ENCODE data around the gene MRPL32. TPM values are rescaled to one million over a fixed set of nuclear protein-coding genes. Genes with fewer than 3 reads are reported as not detected.

The MRPL32 gene
- total and polyA plus RNA-seq, 2 of the 13 experiments (the other 11 are each of a cell fraction or from before 2014, with no cell fraction given), result 39.0 to 81.2 TPM

GRCh38 chr7:42911454-42912447 is 20.4 kb upstream of the MRPL32 start, which contains the start of gene C7orf25 (continued):
- TF ChIP-seq FOXK1 (CRISPR knock-in tag; IDR thresholded peaks at IDR 0.05; ENCODE audit: borderline replicate concordance, low read depth), result peak; percentile 57; the same call in 1 of the 2 replicates
- no peak for TF ChIP-seq MBD4 (IDR thresholded peaks at IDR 0.05; ENCODE audit: borderline replicate concordance, low read length)
- TF ChIP-seq ZNF790 (CRISPR knock-in tag; IDR thresholded peaks at IDR 0.05; ENCODE audit: borderline replicate concordance), result peak; percentile 71; the same call in 1 of the 2 replicates
- TF ChIP-seq ZBTB2 (CRISPR knock-in tag; IDR thresholded peaks at IDR 0.05; ENCODE audit: low read depth), result peak; percentile 98
- TF ChIP-seq REXO4 (CRISPR knock-in tag; IDR thresholded peaks at IDR 0.05; ENCODE audit: borderline replicate concordance), result peak; percentile 61; the same call in 1 of the 2 replicates
- TF ChIP-seq ZNF180 (CRISPR knock-in tag; IDR thresholded peaks at IDR 0.05; ENCODE audit: borderline replicate concordance, low read depth), result no peak
- no peak for TF ChIP-seq ATF1 (CRISPR knock-in tag; IDR thresholded peaks at IDR 0.05)
- 0 out of 2 replicates have a peak, but pooled peaks have one; percentile 18 for TF ChIP-seq ZNF292 (CRISPR knock-in tag; IDR thresholded peaks at IDR 0.05; ENCODE audit: borderline replicate concordance, low read depth)
- peak; percentile 29; the same call in 1 of the 2 replicates for TF ChIP-seq EEA1 (CRISPR knock-in tag; IDR thresholded peaks at IDR 0.05; ENCODE audit: borderline replicate concordance)
- no peak for TF ChIP-seq ZNF660 (CRISPR knock-in tag; IDR thresholded peaks at IDR 0.05; ENCODE audit: borderline replicate concordance, low read depth)
- TF ChIP-seq PCBP1 (IDR thresholded peaks at IDR 0.05; ENCODE audit: borderline replicate concordance, low read depth, low read length), result no peak
- peak; percentile 77; the same call in 1 of the 2 replicates for TF ChIP-seq ZNF235 (CRISPR knock-in tag; IDR thresholded peaks at IDR 0.05; ENCODE audit: borderline replicate concordance)
- no peak; the same call in none of the 2 replicates for TF ChIP-seq MXD4 (CRISPR knock-in tag; IDR thresholded peaks at IDR 0.05)
- peak; percentile 27 for TF ChIP-seq SRSF1 (optimal IDR thresholded peaks at IDR 0.05; ENCODE audit: low read depth, low read length)
- TF ChIP-seq RERE (CRISPR knock-in tag; IDR thresholded peaks at IDR 0.05; ENCODE audit: low read depth), result 0 out of 2 replicates have a peak, but pooled peaks have one; percentile 50
- TF ChIP-seq MAZ (IDR thresholded peaks at IDR 0.05; ENCODE audit: borderline replicate concordance, low read depth, low read length), result peak; percentile 95
- TF ChIP-seq MAZ (CRISPR knock-in tag; IDR thresholded peaks at IDR 0.05; ENCODE audit: low read depth), result peak; percentile 95
- TF ChIP-seq ZBTB38 (CRISPR knock-in tag; IDR thresholded peaks at IDR 0.05), result 0 out of 2 replicates have a peak, but pooled peaks have one; percentile 47
- TF ChIP-seq NR2F2 (IDR thresholded peaks at IDR 0.05; ENCODE audit: borderline replicate concordance, low read depth), result no peak
